Lung microvascular endothelial cell (primary cell): Measurements from ENCODE around the gene MPG. TPM values are rescaled to one million over a fixed set of nuclear protein-coding genes. Genes with fewer than 3 reads are reported as not detected.
"Not testable (repeated sequence)": the region's sequence is repeated elsewhere in the genome, so short reads cannot be mapped to it uniquely, and the experiment has no call there.

ENCODE experiments used
- DNase-seq, 2 donors: peaks; one replicate each; pipeline versions ENCODE4 v3.0.0 to v3.0.0-alpha.2; 2010; ENCODE audit warnings: low read depth in 2 of 2
- total RNA-seq: library from RNA; depleted of rRNA; stranded (reverse); fragments of >200 nt; gene quantifications from 2 replicates; pipeline ENCODE4 v1.2.1, GENCODE V29; 2014

The MPG gene
- total RNA-seq, 1 donor from 2014 or later = 186 TPM

DNA sequence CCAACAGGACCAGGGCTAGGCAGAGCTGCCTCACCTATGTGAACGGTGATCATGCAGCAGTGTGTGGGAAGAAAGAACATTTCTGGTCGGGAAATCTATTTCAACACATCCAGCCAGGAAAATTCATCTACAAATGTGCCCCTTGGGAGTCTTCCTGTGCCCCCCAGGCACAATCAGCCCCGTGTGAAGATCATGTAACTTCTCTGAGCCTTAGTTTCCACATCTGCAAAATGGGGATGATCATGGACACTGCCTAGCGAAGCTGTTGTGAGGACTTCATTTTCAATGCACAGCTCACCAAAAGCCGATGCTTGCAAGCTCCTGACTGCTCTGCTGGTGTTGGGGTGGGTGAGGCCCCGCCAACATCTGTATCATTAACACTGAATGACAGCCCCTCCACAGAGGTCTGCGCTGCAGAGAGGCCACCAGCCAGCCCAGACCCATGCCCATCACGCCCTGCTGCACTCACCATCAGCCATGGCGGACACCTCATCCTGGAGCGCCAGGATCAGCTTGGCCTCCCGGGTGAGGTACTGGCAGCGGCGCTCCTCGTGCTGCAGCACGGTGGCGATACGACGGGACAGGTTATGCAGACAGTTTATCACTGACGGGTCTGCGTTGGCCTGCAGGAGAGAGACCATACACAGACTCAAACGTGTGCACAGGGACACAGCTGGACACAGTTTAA is 34.3 kb downstream of the MPG start:
- DNase-seq = no peak

GRCh38 chr16:114327-114726 is 36.3 kb downstream of the MPG start:
- DNase-seq = no peak

GRCh38 chr16:116015-116414 is 38.0 kb downstream of the MPG start:
- no peak for DNase-seq

DNA sequence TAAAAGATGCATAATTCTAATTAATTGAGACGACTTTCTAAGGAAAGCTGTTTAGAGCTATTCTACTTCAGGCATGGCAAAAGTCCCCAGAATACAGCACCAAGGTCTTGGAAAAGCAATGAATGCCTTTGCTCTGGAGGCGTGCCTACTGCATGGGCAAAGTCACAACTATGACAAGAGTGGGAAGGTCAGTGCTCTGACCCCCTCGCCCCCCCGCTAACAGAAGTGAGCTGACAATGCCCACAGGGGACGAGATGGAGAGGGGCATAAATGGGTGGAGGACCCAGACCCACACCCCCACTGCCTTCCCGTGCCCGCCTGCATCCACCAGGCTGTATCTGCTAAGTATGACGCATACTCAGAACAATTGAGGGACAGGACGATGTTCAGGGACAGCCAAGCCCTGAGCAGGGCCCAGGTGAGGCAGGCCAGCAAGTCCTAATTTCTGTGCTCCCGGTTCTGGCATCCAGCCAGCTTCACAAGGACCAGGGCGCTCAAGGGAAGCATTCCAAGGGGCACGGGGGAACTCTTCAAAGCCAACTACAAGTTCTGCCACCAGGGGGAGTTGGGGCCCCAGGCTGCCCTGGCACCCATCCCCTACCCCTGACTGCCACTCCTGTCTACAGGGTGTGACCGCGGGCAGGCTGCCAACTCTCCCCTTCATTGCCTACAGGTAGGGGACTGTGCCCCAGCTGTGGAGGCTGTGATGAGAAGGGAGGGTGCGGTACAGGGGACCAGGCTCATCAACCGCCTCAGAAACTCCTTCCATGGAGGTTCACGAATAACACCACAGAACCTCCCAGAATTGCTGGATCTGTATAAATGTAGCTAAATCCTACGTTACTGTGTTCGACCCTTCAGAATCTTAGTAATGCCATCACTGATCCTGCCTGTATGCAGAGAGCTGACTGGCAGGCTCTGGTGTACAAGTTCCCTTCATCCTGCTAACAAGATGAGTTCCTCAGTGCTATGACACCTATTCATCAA is 39.6 kb downstream of the MPG start:
- DNase-seq = peak; percentile 48 to 56

DNA sequence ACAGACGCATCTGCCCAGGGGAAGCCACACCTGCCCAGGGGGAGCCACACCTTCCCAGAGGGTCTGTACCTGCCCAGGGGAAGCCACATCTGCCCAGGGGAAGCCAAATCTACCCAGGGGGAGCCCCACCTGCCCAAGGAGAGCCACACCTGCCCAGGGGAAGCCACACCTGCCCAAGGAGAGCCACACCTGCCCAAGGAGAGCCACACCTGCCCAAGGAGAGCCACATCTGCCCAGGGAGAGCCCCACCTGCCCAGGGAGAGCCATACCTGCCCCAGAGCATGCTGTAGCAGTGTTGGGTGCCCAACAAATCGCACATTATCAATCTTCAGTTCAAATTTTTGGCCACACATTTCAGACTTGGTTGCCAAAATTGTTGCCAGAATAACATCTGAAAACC is 40.8 kb downstream of the MPG start:
- no peak for DNase-seq

DNA sequence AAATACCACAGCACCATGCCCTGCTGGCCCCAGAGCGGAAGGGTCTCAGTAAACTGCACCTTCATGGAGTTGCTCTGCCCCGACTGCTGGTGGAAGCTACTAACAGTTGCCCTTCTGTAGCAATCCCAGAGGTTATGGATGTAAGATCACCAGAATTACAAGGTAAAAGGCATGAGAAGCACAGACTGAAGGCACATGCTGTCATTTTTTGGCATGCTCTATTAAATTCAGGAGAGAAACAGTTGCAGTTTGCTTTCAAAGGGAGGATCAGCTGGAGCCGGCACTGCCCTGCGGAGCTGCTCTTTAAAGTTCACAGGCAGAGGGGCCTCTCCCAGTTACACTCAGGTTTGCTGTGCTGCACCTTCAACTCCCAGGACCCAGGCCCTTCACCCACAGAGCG is 41.3 kb downstream of the MPG start:
- no peak for DNase-seq

GRCh38 chr16:119835-120491 is 41.9 kb downstream of the MPG start:
- DNase-seq = no peak

DNA sequence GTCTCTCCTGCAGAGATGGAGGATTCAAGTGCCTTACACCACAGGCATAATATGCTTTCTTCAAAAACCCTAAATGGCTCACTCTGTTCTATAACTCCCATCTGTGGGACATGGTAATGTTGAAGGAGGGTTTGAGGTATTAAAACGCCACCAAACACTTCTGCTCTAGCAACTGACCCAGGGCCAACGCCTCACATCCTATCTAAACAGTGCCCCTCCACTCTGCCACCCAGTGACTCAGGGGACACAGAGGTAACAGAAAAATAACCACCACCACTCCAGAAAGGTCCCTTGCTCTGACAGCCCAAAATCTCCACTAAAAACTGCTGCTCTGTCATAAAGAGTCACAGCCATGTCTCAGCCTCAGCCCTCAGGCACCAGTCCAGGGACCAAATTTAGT is 42.7 kb downstream of the MPG start:
- DNase-seq = no peak

DNA sequence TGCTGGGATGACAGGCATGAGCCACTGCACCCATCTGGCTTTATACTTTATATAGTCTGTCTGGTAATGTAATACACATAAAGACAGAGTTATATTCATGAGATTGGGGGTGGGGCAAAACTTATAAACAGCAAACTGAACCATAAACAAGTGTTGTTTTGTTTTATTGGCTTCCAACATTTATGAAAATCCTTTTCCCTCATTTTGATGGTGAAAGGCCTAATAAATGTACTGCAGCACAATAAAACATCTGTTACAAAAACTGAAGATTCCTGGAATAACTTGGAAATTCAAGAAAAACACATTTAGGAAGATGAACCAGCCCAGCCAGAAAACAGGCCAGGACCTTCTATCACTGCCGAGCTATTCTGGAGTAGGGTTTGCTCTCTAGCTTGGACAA is 44.3 kb downstream of the MPG start:
- no peak for DNase-seq

DNA sequence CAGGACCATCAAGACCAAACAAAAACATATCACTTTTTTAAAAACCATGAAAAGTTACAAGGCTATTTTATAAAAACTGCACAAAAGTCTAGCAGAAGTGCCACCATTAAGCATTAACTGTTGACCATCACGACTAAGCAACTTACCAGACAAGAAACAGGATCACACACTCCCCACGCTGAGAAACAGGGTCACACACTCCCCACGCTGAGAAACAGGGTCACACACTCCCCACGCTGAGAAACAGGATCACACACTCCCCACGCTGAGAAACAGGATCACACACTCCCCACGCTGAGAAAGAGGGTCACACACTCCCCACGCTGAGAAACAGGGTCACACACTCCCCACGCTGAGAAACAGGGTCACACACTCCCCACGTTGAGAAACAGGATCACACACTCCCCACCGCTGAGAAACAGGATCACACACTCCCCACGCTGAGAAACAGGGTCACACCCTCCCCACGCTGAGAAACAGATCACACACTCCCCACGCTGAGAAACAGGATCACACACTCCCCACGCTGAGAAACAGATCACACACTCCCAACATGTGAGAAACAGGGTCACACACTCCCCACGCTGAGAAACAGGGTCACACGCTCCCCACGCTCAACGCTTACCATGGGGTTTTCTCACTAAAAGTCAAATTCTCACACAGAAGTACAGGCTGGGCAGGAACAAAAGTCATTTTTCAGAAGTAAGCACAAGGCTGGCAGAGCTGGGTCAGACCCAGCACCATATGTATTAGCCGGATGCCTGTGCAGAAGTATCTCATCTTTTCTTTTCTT is 45.7 kb downstream of the MPG start:
- not testable (repeated sequence) for DNase-seq

DNA sequence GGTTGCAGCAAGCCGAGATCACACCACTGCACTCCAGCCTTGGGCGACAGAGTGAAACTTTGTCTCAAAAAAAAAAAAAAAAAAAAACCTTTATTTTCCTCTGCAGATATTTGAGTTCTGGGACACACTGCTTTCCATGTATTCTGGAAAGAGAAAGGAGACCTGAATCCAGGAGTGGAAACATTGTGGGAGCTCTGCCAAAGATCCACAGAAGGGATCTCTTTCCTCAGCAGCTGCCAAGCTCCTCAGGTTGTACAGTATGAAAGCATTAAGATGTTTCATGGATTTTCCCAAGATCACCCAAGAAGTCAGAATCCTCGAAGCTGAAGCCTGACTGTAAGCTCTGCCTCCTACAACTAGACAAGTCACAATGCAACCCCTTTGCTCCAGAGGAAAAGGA is 47.0 kb downstream of the MPG start:
- no peak for DNase-seq

GRCh38 chr16:129075-129474 is 51.0 kb downstream of the MPG start:
- DNase-seq = no peak

DNA sequence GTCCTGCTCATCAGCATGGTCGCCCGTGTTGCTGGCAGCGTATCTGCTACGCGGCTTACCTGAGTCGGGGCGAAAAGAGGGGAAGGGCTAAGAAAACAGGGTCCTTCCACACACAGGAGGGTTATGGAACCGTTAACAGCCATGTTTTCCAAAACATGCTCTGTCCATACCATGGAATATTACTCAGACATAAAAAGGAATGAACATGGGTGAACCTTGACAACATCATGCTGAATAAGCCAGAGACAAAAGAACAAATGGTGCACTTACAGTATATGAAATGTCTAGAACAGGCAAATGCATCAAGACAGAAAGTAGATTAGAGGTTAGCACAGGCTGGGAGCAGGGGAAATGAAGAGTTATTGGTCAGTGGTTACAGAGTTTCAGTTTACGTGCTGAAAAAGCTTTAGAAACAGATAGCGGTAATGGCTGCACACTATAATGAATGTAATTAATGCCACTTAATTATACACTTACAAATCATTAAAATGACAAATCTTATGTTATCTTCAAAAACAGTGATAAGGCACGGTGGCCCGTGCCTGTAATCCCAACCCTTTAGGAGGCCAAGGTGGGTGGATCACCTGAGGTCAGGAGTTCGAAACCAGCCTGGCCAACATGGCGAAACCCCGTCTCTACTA is 52.6 kb downstream of the MPG start:
- DNase-seq = no peak

DNA sequence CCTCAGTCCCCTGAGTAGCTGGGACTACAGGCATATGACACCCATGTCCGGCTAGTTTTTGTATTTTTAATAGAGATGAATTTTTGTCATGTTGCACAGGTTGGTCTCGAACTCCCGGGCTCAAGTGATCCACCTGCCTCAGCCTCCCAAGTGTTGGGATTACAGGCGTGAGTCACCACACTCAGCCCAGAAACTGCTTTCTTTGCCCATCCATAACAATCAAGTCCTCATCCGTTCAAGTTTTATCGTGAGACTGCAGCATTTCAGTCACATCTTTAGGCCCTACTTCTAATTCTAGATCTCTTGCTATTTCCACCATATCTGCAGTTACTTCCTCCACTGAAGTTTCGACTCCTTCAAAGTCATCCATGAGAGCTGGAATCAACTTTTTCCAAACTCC is 54.1 kb downstream of the MPG start:
- DNase-seq = no peak

GRCh38 chr16:133716-134115 is 55.7 kb downstream of the MPG start:
- no peak for DNase-seq

Other genes starting within 250 kb of the MPG start
- 4.6 and 5.2 TPM in 2 replicates for gene POLR3K, start 24.6 kb upstream of the MPG start, total RNA-seq
- gene SNRNP25, start 24.4 kb upstream of the MPG start, total RNA-seq = 14.1 and 25.7 TPM in 2 replicates
- 12.6 and 24.8 TPM in 2 replicates for gene RHBDF1, start 5.6 kb upstream of the MPG start, total RNA-seq
- gene NPRL3, start 60.4 kb downstream of the MPG start, total RNA-seq = 2.4 and 3.6 TPM in 2 replicates
- gene HBZ, start 74.4 kb downstream of the MPG start, total RNA-seq = not detected in 2 replicates
- not detected in 2 replicates for gene HBM, start 87.8 kb downstream of the MPG start, total RNA-seq
- gene HBA2, start 94.7 kb downstream of the MPG start, total RNA-seq = not detected in 2 replicates
- not detected in 2 replicates for gene HBA1, start 98.5 kb downstream of the MPG start, total RNA-seq
- 0.65 TPM in 1 of 2 replicates, not detected in the other for gene HBQ1, start 102.2 kb downstream of the MPG start, total RNA-seq
- 19.6 and 28.2 TPM in 2 replicates for gene LUC7L, start 151.2 kb downstream of the MPG start, total RNA-seq
- 38.6 and 41.5 TPM in 2 replicates for gene FAM234A, start 156.6 kb downstream of the MPG start, total RNA-seq
- gene RGS11, start 197.7 kb downstream of the MPG start, total RNA-seq = 0.20 and 0.44 TPM in 2 replicates
- under 0.01 and 0.22 TPM in 2 replicates for gene ARHGDIG, start 202.4 kb downstream of the MPG start, total RNA-seq
- gene PDIA2, start 204.9 kb downstream of the MPG start, total RNA-seq = not detected in 2 replicates